ENCODE measurements around the gene SIN3A.

Gene SIN3A

DNA sequence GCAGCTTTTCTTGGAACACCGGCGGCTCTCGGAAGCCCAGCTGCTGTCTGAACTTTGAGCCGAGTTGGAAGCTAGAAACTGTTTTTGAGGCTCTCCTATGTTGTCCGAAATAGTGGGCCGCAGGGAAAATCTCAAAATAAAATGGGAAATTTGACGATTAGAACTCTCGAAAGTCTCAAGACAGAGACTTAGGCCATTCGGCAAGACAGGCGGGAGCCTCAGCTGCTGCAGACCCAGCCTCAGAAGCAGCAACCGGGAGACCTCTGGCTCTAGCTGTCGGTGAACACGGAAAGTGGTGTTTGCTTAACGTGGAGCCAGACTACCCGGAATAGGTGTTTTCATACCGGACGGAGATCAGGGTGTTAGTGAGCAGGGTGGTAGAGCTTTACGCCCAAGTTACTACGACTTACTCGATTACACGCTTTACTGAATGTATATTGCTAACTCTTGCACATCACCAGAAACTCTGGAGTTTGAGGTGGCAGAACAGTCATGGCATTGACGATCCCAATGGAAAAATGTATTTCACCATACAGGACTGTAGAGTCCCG is 82.7 kb downstream of the SIN3A start:
- Histone ChIP-seq H3K36me3 (ENCODE audit: control insufficient read depth, insufficient read depth, low read length) (peaks cover 5% of the 10 kb centered on the region), H3K23ac (ENCODE audit: low read length) (no peak overlapping the region), H3K56ac (ENCODE audit: low read length) (peak overlapping the region; percentile 97), H2BK120ac (ENCODE audit: low read depth, low read length) (no peak overlapping the region), H2AK5ac (ENCODE audit: low read length) (no peak overlapping the region), H3K27me3 (ENCODE audit: insufficient read depth, low read length, poor library complexity) (no peaks in the 10 kb centered on the region), H2BK5ac (ENCODE audit: low read length) (no peak overlapping the region), H3K9ac (ENCODE audit: low read length) (peak overlapping the region; percentile 92), H3K4me2 (ENCODE audit: low read length) (peak overlapping the region; percentile 43), H3K4me3 (ENCODE audit: low read length) (peak overlapping the region; percentile 45), H3K27ac (ENCODE audit: low read depth, low read length) (peak overlapping the region; percentile 97), H3K79me2 (ENCODE audit: control insufficient read depth, insufficient read depth, low read length) (no peaks in the 10 kb centered on the region), H3K4ac (ENCODE audit: low read depth, low read length) (no peak overlapping the region), H2BK15ac (replicated peaks; ENCODE audit: low read depth) (no peak overlapping the region), H4K8ac (ENCODE audit: low read depth, low read length) (no peak overlapping the region), H4K5ac (ENCODE audit: low read length) (no peak overlapping the region), H3K18ac (ENCODE audit: low read length) (no peak overlapping the region), H3K79me1 (ENCODE audit: low read length) (peaks cover 6% of the 10 kb centered on the region), H3K4me1 (ENCODE audit: control insufficient read depth, low read depth, low read length) (peaks cover 3% of the 10 kb centered on the region)
- DNase-seq, result no peak
- WGBS (ENCODE audit: extremely low coverage, insufficient coverage, low lambda C conversion rate), result no CpG with 5 or more reads among the region's 23 CpGs

DNA sequence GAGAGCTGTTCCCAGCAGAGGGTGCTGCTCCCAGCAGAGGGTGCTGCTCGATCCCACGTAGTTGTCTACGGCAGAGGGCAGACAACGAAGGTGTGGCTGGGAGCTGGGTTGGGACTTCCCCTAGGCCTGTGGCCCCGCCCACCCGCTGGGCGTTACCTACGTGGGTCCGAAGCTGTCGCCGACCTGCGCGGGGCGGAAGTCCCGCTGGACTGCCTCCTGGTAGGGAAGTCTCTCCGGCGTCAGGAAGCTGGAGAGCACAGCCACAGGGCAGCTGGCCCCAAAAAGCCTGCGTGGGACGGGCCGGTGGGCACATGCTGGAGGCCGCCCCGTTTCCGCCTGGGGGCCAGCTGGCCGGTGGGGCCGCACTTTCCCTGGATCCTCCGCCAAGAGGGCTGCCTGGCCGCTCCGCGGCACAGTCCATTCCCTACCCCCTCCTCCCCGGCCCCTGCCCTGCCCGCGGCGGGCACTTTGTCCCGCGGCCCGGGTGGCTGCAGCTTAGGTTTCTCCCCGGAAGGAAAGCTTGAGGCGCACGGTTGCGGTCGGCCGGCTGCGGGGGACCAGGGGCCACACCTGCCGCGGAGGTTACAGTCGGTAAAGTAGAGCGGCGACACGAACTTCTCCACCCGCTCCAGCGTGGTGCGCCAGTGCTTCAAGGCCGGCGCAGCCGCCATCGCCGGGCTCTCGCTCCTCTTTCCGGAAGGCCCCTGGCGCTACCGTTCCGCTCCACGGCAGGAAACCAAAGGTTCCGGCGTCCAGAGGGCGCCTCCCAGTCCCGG is 83.4 kb downstream of the SIN3A start, which contains the start of gene MAN2C1:
Gene MAN2C1 (minus strand): TSS at position 695 of the 776 bp plus-strand sequence. CDS start 24 bp downstream, at position 671.
- Histone ChIP-seq H3K23ac (ENCODE audit: low read length) (no peak within 1 kb of the TSS), H3K56ac (ENCODE audit: low read length) (peak within 1 kb of the TSS; percentile 97), H3K4ac (ENCODE audit: low read depth, low read length) (peak within 1 kb of the TSS; percentile 75), H4K5ac (ENCODE audit: low read length) (no peak within 1 kb of the TSS), H3K27me3 (ENCODE audit: insufficient read depth, low read length, poor library complexity) (no peaks in the 10 kb centered on the region), H3K4me1 (ENCODE audit: control insufficient read depth, low read depth, low read length) (peaks cover 3% of the 10 kb centered on the region), H2AK5ac (ENCODE audit: low read length) (no peak within 1 kb of the TSS), H3K9ac (ENCODE audit: low read length) (peak within 1 kb of the TSS; percentile 92), H3K18ac (ENCODE audit: low read length) (peak within 1 kb of the TSS; percentile 69), H3K27ac (ENCODE audit: low read depth, low read length) (peak within 1 kb of the TSS; percentile 97), H3K79me2 (ENCODE audit: control insufficient read depth, insufficient read depth, low read length) (no peaks in the 10 kb centered on the region), H3K79me1 (ENCODE audit: low read length) (peaks cover 6% of the 10 kb centered on the region), H3K4me2 (ENCODE audit: low read length) (peak within 1 kb of the TSS; percentile 49), H2BK120ac (ENCODE audit: low read depth, low read length) (no peak within 1 kb of the TSS), H2BK15ac (replicated peaks; ENCODE audit: low read depth) (no peak within 1 kb of the TSS), H3K36me3 (ENCODE audit: control insufficient read depth, insufficient read depth, low read length) (peaks cover 5% of the 10 kb centered on the region), H4K8ac (ENCODE audit: low read depth, low read length) (peak within 1 kb of the TSS; percentile 91), H3K4me3 (ENCODE audit: low read length) (peak within 1 kb of the TSS; percentile 45), H2BK5ac (ENCODE audit: low read length) (peak within 1 kb of the TSS; percentile 29)
- DNase-seq, result peak; percentile 99
- WGBS (ENCODE audit: extremely low coverage, insufficient coverage, low lambda C conversion rate), result no CpG with 5 or more reads among the region's 67 CpGs

DNA sequence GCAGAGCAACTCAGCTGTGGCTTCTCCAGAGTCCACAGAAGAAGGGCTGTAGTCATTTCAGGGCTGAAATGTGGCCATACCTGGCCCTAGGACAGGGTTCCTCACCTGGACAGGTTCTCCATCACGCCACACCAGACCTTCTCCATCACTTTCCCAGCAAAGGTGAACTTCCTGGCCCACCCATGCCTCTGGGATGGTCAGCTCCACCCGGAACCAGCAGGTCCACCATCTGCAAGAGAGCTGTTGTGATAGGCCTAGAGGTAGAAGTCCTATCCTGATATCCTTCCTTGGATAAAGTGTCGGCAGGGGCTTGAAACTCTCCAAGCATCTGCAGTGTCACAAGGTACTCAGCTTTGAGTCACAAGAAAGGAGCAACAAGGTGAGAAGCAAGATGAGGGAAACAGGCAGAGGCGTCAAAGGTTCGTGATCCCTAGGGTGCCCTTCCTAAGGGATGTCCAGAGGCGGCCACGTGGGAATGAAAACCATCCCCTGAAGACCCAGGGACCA is 84.0 kb downstream of the SIN3A start:
- no peak overlapping the region for H4K8ac ChIP-seq (ENCODE audit: low read depth, low read length)
- peak overlapping the region; percentile 10 for H3K4ac ChIP-seq (ENCODE audit: low read depth, low read length)
- no peak overlapping the region for H4K5ac ChIP-seq (ENCODE audit: low read length)
- no CpG with 5 or more reads among the region's 7 CpGs for WGBS (ENCODE audit: extremely low coverage, insufficient coverage, low lambda C conversion rate)
- no peak overlapping the region for H2BK120ac ChIP-seq (ENCODE audit: low read depth, low read length)
- no peak for DNase-seq
- H3K4me2 ChIP-seq (ENCODE audit: low read length), result peak overlapping the region; percentile 5
- H3K56ac ChIP-seq (ENCODE audit: low read length), result peak overlapping the region; percentile 12
- H2BK15ac ChIP-seq (replicated peaks; ENCODE audit: low read depth), result no peak overlapping the region
- H3K4me3 ChIP-seq (ENCODE audit: low read length), result no peak overlapping the region
- no peaks in the 10 kb centered on the region for H3K79me2 ChIP-seq (ENCODE audit: control insufficient read depth, insufficient read depth, low read length)
- H3K4me1 ChIP-seq (ENCODE audit: control insufficient read depth, low read depth, low read length), result peaks cover 3% of the 10 kb centered on the region
- H3K36me3 ChIP-seq (ENCODE audit: control insufficient read depth, insufficient read depth, low read length), result peaks cover 2% of the 10 kb centered on the region
- no peaks in the 10 kb centered on the region for H3K27me3 ChIP-seq (ENCODE audit: insufficient read depth, low read length, poor library complexity)
- no peak overlapping the region for H3K27ac ChIP-seq (ENCODE audit: low read depth, low read length)
- no peak overlapping the region for H2AK5ac ChIP-seq (ENCODE audit: low read length)
- peaks cover 5% of the 10 kb centered on the region for H3K79me1 ChIP-seq (ENCODE audit: low read length)
- peak overlapping the region; percentile 48 for H3K9ac ChIP-seq (ENCODE audit: low read length)
- no peak overlapping the region for H3K18ac ChIP-seq (ENCODE audit: low read length)
- H2BK5ac ChIP-seq (ENCODE audit: low read length), result no peak overlapping the region
- H3K23ac ChIP-seq (ENCODE audit: low read length), result no peak overlapping the region

DNA sequence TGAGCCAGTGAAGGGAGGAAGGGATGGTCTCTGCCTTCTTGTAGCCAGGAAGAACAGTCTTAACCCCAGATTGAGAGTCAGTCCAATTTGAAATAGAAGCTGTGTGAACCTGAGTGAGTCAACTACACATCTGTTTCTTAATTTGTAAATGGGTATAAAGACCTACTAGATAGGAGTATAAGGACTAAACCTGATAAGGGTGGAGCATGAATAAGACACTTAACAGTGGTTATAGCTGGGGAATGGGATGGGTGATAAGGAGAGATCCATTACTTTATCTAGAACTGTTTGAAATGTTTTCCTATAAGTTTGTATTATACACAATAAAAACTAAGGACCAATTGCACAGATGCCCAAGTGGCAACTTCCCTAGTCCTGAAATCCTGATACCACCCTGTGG is 84.5 kb downstream of the SIN3A start:
- no peak overlapping the region for H3K27ac ChIP-seq (ENCODE audit: low read depth, low read length)
- no peak overlapping the region for H4K8ac ChIP-seq (ENCODE audit: low read depth, low read length)

DNA sequence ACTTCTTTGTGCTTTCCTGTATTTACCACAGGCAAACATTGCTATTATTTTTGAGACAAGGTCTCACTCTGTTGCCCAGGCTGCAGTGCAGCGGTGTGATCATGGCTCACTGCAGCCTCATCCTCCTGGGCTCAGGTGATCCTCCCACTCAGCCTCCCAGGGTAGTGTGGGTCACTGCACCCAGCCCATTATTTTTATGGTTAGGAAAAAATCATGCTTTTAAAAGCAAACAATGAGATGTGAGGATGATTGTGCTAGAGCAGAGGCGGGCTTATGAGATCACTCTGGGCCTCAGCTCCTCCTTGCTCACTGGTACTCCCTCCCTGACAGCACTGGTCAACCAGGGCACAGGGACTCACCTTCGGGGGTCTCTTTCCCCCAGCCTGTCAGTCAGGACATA is 85.3 kb downstream of the SIN3A start:
- Histone ChIP-seq H3K27me3 (ENCODE audit: insufficient read depth, low read length, poor library complexity) (no peaks in the 10 kb centered on the region), H2AK5ac (ENCODE audit: low read length) (no peak overlapping the region), H3K4me1 (ENCODE audit: control insufficient read depth, low read depth, low read length) (peaks cover 3% of the 10 kb centered on the region), H3K4me3 (ENCODE audit: low read length) (no peak overlapping the region), H3K4me2 (ENCODE audit: low read length) (no peak overlapping the region), H3K79me2 (ENCODE audit: control insufficient read depth, insufficient read depth, low read length) (no peaks in the 10 kb centered on the region), H4K8ac (ENCODE audit: low read depth, low read length) (no peak overlapping the region), H3K4ac (ENCODE audit: low read depth, low read length) (no peak overlapping the region), H3K23ac (ENCODE audit: low read length) (no peak overlapping the region), H2BK15ac (replicated peaks; ENCODE audit: low read depth) (no peak overlapping the region), H3K36me3 (ENCODE audit: control insufficient read depth, insufficient read depth, low read length) (peaks cover 4% of the 10 kb centered on the region), H3K27ac (ENCODE audit: low read depth, low read length) (no peak overlapping the region), H3K79me1 (ENCODE audit: low read length) (peaks cover 4% of the 10 kb centered on the region), H3K56ac (ENCODE audit: low read length) (no peak overlapping the region), H3K18ac (ENCODE audit: low read length) (no peak overlapping the region), H4K5ac (ENCODE audit: low read length) (no peak overlapping the region), H2BK120ac (ENCODE audit: low read depth, low read length) (no peak overlapping the region), H3K9ac (ENCODE audit: low read length) (no peak overlapping the region), H2BK5ac (ENCODE audit: low read length) (no peak overlapping the region)
- no peak for DNase-seq
- WGBS (ENCODE audit: extremely low coverage, insufficient coverage, low lambda C conversion rate), result no CpG with 5 or more reads among the region's 3 CpGs

More for the DNA sequence above, 84.5 kb downstream of the SIN3A start:
- Histone ChIP-seq H2BK5ac (ENCODE audit: low read length) (no peak overlapping the region), H2BK15ac (replicated peaks; ENCODE audit: low read depth) (no peak overlapping the region), H2BK120ac (ENCODE audit: low read depth, low read length) (no peak overlapping the region), H3K9ac (ENCODE audit: low read length) (peak overlapping the region; percentile 48), H3K18ac (ENCODE audit: low read length) (no peak overlapping the region), H3K79me2 (ENCODE audit: control insufficient read depth, insufficient read depth, low read length) (no peaks in the 10 kb centered on the region), H3K4me2 (ENCODE audit: low read length) (no peak overlapping the region), H3K4me3 (ENCODE audit: low read length) (no peak overlapping the region), H3K23ac (ENCODE audit: low read length) (no peak overlapping the region), H3K4ac (ENCODE audit: low read depth, low read length) (peak overlapping the region; percentile 10), H3K36me3 (ENCODE audit: control insufficient read depth, insufficient read depth, low read length) (peaks cover 2% of the 10 kb centered on the region), H2AK5ac (ENCODE audit: low read length) (no peak overlapping the region), H3K4me1 (ENCODE audit: control insufficient read depth, low read depth, low read length) (peaks cover 3% of the 10 kb centered on the region), H4K5ac (ENCODE audit: low read length) (no peak overlapping the region), H3K79me1 (ENCODE audit: low read length) (peaks cover 5% of the 10 kb centered on the region), H3K56ac (ENCODE audit: low read length) (no peak overlapping the region), H3K27me3 (ENCODE audit: insufficient read depth, low read length, poor library complexity) (no peaks in the 10 kb centered on the region)
- no peak for DNase-seq

Measured in mesendoderm (in vitro differentiated cells).